ENCODE results near the gene PSMA1.
"Not testable (repeated sequence)": the region's sequence is repeated elsewhere in the genome, so short reads cannot be mapped to it uniquely, and the experiment has no call there.

PSMA1 gene

DNA sequence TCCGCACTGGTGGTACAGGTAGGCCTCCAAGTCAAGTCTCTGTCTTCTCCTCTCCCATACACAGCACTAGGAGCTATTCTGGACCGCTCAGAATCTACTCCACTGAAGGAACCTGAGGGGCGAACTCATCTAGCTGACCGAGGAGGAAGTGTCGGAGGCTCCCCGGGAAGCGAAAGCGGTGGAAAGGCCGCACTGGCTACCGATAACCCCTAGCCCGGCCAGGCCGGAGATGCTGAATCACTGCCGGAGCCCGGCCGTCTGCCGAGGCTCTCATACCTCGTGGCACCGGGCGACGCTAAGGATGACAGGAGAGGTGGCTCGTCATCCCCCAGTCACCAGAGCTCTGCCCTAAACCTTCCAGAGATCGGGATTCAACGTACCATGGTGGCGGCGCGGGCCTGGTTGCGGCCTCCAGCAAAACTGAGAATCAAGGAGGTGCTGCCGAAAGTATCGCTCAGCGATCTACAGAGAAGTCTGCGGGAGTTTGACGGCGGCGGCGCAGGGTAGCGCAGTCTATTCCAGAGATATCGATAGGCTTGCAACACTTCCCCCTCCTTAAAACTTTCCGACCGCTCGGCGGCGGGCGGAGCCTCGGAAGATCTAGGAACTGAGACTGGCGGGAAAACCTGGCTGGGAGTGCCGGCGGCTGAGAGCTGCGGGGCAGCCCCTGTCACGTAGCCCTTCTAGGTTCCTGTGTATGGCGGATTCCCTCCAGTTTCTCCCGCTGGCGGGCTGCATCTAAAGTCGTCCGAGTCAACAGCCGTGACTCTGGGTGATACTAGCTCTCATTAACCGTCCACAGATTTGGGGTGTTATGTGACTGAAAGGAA is at the start of gene PSMA1:
TSS of gene PSMA1 (minus strand) at position 470 of the 830 bp plus-strand sequence. CDS start at position 383, 87 bp downstream.
- H3K27ac ChIP-seq: peak within 1 kb of the TSS; percentile 87
- TF ChIP-seq ZFX (IDR thresholded peaks at IDR 0.05; ENCODE audit: borderline replicate concordance): peak; percentile 91
- TF ChIP-seq, protein P1, sequence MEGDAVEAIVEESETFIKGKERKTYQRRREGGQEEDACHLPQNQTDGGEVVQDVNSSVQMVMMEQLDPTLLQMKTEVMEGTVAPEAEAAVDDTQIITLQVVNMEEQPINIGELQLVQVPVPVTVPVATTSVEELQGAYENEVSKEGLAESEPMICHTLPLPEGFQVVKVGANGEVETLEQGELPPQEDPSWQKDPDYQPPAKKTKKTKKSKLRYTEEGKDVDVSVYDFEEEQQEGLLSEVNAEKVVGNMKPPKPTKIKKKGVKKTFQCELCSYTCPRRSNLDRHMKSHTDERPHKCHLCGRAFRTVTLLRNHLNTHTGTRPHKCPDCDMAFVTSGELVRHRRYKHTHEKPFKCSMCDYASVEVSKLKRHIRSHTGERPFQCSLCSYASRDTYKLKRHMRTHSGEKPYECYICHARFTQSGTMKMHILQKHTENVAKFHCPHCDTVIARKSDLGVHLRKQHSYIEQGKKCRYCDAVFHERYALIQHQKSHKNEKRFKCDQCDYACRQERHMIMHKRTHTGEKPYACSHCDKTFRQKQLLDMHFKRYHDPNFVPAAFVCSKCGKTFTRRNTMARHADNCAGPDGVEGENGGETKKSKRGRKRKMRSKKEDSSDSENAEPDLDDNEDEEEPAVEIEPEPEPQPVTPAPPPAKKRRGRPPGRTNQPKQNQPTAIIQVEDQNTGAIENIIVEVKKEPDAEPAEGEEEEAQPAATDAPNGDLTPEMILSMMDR (IDR thresholded peaks at IDR 0.05): no peak

DNA sequence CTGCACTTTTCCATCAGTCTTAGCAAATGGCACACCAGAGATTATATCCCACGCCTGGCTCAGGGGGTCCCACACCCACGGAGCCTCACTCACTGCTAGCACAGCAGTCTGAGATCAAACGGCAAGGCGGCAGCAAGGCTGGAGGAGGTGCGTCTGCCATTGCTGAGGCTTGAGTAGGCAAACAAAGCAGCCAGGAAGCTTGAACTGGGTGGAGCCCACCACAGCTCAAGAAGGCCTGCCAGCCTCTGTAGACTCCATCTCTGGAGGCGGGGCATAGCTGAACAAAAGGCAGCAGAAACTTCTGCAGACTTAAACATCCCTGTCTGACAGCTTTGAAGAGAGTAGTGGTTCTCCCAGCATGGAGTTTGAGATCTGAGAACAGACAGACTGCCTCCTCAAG is 49.3 kb upstream of the PSMA1 start:
- H3K27ac ChIP-seq: not testable (repeated sequence)

DNA sequence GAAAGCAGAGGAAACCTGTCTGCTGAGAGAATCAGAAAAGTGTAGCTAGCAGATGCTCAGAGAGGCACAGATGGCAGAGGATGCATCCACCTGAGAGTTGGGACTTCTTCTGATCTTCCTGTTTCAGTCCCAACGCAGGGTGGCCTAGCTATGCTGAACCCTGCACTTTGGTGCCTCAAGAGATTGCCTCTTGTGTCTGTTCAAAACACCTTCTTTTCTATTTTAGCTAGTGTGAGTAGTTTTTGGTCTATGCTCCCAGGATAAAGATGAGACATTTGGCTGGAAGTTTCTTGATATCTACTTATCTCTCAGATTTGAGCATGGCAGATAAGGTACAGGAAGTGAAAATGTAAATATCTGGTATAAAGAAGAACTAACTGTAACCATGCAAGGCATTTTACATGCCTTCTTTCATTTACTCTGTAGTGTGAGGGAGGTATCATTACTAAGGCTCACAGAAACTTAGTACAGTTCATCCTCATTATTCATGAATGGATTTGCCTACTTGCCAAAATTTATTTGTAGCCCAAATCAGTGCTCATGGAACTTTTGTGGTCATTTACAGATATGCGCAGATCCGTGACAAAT is 47.0 kb upstream of the PSMA1 start:
- no peak overlapping the region for H3K27ac ChIP-seq
- TF ChIP-seq, protein P1 (IDR thresholded peaks at IDR 0.05): no peak
- TF ChIP-seq ZFX (IDR thresholded peaks at IDR 0.05; ENCODE audit: borderline replicate concordance): no peak

DNA sequence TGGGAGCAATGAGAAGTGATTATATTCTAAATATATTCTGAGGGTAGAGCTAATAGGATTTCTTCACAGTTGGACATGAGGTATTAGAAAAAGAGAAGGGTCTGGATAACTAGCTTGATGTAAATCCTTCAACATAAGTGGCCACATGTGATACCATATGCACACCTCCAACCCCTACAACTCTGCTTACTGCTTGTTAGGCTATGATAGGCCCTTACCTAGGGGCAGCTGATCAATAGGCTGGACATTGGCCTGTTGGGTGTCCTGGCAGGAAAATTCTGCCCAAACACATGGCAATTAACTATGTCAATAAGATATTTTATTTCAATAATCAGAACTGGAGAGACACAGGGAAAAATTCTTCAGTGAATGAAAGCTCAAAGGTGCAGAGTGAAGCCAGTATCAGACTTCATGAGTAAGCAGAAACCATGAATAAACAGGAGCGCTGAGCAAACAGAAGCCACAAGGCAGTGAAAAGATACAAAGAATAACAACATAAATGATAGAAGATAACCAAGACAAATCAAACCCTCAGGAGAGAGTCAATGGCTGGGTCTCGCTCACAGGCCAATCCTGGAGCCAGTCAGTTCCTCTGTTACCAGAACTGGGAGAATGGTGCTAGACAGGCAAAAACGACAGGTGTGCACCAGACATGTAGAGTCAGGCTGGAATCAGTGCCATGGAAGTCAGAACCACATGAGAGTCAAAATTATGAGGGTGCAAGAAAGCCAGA is 46.3 kb upstream of the PSMA1 start:
- TF ChIP-seq, protein P1 (IDR thresholded peaks at IDR 0.05): no peak
- TF ChIP-seq ZFX (IDR thresholded peaks at IDR 0.05; ENCODE audit: borderline replicate concordance): no peak
- no peak overlapping the region for H3K27ac ChIP-seq

DNA sequence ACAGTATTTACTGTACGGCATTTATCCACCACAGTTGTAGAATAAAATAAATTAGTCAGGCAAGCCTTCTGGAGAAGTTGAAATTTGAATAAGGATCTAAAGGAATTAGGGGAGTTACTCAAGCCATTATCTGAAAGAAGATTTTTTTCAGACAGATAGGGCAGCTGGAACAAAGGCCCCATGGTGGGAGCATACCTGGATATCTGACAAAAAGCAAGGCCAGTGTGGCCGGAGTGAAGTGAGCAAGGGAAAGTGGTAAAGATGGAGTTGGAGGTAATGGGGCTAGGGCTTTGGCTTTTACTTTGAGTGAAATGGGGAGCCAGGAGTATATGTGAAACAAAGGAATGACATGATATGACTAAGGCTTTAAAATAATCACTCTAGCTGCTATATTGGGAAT is 45.7 kb upstream of the PSMA1 start:
- H3K27ac ChIP-seq: no peak overlapping the region
- TF ChIP-seq ZFX (IDR thresholded peaks at IDR 0.05; ENCODE audit: borderline replicate concordance): no peak
- TF ChIP-seq, protein P1 (IDR thresholded peaks at IDR 0.05): no peak

DNA sequence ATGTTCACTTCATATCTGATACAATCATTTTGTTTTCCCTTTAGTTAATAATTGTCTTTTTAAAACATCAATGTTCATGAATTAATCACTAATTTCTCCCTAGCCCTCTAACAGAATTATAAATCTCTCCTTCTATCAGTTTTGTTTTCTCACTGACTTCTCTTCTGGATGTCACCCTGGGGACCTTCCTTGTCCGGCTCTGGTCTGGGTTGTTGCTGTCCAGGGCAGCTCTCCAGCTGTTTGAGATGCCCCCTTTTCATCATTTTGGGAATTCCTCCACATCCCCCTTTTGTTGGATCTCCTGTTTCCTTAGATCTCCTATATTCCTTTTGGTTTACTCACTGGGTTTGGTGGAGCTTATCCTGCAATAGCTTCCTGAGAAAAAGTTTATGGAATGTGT is 35.6 kb upstream of the PSMA1 start:
- TF ChIP-seq, protein P1 (IDR thresholded peaks at IDR 0.05): no peak
- TF ChIP-seq ZFX (IDR thresholded peaks at IDR 0.05; ENCODE audit: borderline replicate concordance): no peak
- no peak overlapping the region for H3K27ac ChIP-seq

DNA sequence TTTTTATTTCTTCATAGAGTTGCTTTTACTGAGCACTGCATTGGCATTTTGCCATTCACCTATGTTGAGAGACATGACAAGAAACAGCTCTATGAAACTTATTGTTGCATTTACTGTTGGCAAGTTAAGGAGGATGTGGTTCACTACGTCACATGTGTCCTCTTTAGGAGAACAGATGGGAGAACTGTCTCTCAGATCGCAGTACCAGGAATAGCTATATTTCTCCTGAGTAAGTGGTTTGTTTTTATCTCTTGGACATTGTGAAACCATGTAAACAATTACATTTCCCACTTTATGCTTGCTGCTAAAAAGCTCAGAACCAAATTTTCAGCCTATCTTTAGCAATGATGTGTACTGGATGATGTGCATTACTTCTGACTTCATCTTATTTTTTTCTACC is 34.8 kb upstream of the PSMA1 start:
- H3K27ac ChIP-seq: no peak overlapping the region
- TF ChIP-seq, protein P1 (IDR thresholded peaks at IDR 0.05): no peak
- no peak for TF ChIP-seq ZFX (IDR thresholded peaks at IDR 0.05; ENCODE audit: borderline replicate concordance)
